ENCODE results near the gene LY9. TPM values are rescaled to one million over a fixed set of nuclear protein-coding genes. Genes with fewer than 3 reads are reported as not detected.
"Not testable (repeated sequence)": the region's sequence is repeated elsewhere in the genome, so short reads cannot be mapped to it uniquely, and the experiment has no call there.

Gene LY9
- polyA plus RNA-seq, 1 donor: 0.34 TPM

DNA sequence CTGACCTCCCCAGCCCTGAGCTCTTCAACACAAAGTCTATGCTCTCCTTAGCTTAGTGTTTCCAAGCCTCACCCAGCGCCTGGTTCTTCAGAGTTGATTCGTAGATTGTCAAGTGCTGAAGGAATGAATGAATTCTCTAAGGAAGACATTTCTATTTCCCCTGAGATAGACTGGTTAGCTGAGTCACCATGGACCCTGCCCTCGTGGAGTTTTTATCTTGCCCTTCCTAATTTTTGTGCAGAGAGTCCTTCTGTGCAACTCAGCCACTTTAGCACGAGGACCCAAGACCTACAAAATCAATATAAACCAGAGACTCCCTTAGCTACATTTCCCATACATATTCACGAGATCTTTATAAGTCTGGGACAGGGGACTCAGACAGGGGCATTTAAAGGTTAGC is 69.4 kb downstream of the LY9 start:
- no peak for DNase-seq (ENCODE audit: low read depth)

DNA sequence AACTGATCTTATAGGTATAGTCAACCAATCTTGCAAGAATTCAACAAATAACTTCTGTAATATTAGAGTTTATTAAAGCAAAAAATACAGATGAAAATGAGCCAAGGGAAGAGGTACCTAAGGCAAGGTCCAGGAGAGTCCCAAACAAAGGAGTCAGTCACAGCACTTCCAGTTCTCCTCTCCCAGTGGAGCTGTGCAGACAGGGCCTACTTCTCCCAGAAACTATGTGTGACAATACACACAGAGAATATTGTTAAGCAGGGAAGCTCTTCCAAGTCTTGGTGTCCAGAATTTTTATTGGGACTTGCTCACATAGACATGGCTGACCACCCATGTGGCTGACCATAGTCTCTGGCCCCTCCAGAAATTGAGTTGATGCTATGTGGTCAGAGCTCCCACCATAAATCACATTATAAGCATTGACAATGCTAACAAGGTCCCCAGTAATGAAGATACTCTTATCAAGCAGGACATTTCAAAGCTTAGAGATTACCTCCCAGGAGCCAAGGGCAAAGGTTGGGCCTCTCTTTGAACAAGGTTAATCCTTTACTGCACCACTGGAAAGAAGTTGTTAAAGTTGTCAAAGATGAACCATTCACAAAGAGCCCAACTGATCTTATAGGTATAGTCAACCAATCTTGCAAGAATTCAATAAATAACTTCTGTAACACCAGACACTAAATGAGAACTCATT is 70.2 kb downstream of the LY9 start:
- no peak for DNase-seq (ENCODE audit: low read depth)

DNA sequence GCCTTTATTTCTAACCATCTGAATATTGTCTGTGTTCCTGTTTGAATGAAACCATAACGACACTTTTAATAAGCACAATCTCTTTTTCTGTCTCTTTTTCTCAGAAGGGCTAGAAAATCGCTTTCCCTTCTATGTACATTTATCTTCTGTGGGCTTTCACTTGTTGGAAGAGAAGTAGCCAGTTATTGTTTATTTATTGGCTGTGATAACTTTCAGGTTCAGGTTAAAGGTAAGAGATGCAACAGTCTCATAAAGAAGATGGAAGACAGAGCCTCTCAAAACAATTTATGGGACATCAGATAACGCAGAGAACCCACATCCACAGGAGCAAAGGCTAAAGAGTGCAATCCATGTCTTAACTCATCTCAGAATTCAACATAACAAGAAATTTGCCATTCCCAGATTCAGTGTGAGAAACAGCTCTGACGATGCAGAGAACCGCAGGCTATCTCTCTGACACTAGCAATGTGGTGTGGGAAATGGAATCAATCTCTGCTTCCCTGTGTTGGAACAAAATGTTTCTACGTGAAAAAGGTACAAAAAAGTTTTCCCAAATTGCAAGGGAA is 70.8 kb downstream of the LY9 start:
- no peak for DNase-seq (ENCODE audit: low read depth)

- DNase-seq (ENCODE audit: low read depth): not testable (repeated sequence)
Measured at GRCh38 chr1:160867651-160868050, 71.7 kb downstream of the LY9 start.

GRCh38 chr1:160868141-160868540 is 72.2 kb downstream of the LY9 start:
- no peak for DNase-seq (ENCODE audit: low read depth)

- no peak for DNase-seq (ENCODE audit: low read depth)
Measured at GRCh38 chr1:160874935-160875334, 79.0 kb downstream of the LY9 start.

- not testable (repeated sequence) for DNase-seq (ENCODE audit: low read depth)
Measured at GRCh38 chr1:160875591-160875990, 79.6 kb downstream of the LY9 start.

- DNase-seq (ENCODE audit: low read depth): no peak
Measured at GRCh38 chr1:160876311-160876710, 80.3 kb downstream of the LY9 start.

DNA sequence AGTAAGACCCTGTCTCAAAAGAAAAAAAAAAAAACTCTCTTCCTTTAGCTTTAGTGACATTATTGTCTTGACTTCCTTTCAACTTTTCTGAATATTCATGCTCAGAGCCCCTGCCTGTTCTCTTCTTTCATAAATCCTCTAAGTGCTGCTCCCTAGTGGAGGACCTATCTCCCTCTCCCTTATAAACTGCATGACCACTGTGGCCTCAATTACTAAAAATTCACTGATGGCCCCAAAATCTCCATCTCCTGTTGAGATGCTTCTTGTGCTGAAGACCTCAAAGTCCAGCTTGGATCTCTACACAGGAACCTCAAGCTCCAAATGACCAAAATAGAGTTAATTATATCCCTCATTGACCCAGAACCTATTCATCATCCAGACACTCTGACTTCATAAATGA is 81.2 kb downstream of the LY9 start:
- no peak for DNase-seq (ENCODE audit: low read depth)

Other genes with a start within 250 kb of the LY9 start
- gene CD84, start 216.7 kb upstream of the LY9 start, polyA plus RNA-seq (ENCODE audit: insufficient read length): 1.5 TPM
- gene SLAMF1, start 149.1 kb upstream of the LY9 start, polyA plus RNA-seq (ENCODE audit: insufficient read length): 0.05 TPM
- gene CD48, start 84.4 kb upstream of the LY9 start, polyA plus RNA-seq (ENCODE audit: insufficient read length): 1.9 TPM
- gene SLAMF7, start 56.9 kb upstream of the LY9 start, polyA plus RNA-seq (ENCODE audit: insufficient read length): 0.46 TPM
- gene CD244, start 66.7 kb downstream of the LY9 start, polyA plus RNA-seq (ENCODE audit: insufficient read length): 0.16 TPM
- gene ITLN1, start 89.0 kb downstream of the LY9 start, polyA plus RNA-seq (ENCODE audit: insufficient read length): not detected
- not detected for gene ITLN2, start 158.6 kb downstream of the LY9 start, polyA plus RNA-seq (ENCODE audit: insufficient read length)
- gene F11R, start 225.0 kb downstream of the LY9 start, polyA plus RNA-seq (ENCODE audit: insufficient read length): 11.4 TPM
- gene TSTD1, start 242.8 kb downstream of the LY9 start, polyA plus RNA-seq (ENCODE audit: insufficient read length): 23.6 TPM
- 33.5 TPM for gene USF1, start 249.8 kb downstream of the LY9 start, polyA plus RNA-seq (ENCODE audit: insufficient read length)

Data from forelimb muscle (tissue), 1 donor.